Kidney capillary endothelial cell (primary cell): ENCODE results near the gene TSHZ3.

Experiments used
- DNase-seq: peaks from one replicate; pipeline ENCODE4 v3.0.0-alpha.2; 2018; ENCODE audit warnings: low spot score

TSHZ3 gene

GRCh38 chr19:31349160-31349881 lies at the start of gene TSHZ3:
TSHZ3 (minus strand) TSS chr19:31349436; CDS start chr19:31349219, 217 bp downstream.
- DNase-seq, result peak; percentile 56

DNA sequence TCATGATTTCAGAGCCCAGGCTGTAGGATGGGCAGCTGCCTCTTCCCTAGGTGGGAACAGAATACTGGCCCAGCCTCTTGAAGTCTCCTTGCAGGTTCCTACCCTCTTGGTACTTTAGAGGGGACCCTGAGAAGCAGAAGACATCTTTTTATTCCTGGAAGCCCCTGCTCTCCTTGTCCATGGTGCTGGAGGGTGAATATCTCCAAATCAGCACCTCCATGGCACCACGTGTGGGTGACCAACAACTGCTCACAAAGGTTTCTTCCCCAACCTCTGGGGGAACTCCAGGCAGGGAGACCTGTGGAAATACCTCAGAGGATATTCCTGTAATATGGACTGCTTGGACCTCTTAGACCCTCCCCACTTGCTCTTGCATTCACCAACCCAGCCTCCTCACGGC lies 48.1 kb upstream of the TSHZ3 start:
- DNase-seq, result no peak

DNA sequence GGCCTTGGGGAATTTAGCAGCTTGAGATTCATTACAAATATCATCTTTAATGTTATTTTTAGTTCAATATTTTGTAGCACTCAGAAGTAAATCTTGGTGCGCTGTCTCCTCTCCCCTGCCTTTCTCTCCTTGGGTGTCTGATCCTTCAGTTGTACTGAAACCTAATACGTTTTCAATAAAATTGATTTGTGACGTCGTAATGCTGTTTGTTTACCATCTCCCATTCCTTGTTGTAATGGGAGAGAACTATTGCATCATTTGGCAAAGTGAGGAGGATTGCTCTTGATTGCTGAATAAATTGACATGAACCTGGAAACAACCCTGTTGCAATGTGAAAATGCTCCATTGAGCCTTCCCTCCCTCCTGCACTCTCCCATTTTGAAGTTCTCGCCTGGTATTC lies 43.2 kb upstream of the TSHZ3 start:
- DNase-seq, result no peak

- DNase-seq, result no peak
These were observed 42.3 kb upstream of the TSHZ3 start for GRCh38 chr19:31391518-31391917.

DNA sequence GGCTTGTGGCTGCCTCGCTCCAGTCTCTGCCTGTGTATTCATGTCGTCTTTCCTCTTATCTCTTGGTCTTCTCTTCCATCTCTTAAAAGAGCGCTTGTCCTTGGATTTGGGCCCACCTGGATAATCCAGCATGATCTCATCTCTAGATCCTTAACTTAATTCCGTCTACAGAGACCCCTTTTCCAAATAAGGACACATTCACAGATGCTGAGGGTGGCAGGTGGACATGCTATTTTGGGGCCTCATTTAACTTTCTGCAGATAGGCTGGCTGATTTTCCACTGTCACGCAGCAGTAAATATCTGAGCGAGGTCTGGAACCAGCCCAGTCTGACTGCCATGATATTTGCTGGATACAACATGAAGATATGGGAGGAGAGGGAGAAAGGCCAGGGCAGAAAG lies 41.5 kb upstream of the TSHZ3 start:
- no peak for DNase-seq

- DNase-seq, result no peak
These were observed 40.6 kb upstream of the TSHZ3 start for GRCh38 chr19:31389874-31390273.

GRCh38 chr19:31387717-31388301 lies 38.6 kb upstream of the TSHZ3 start:
- no peak for DNase-seq

GRCh38 chr19:31386806-31387205 lies 37.6 kb upstream of the TSHZ3 start:
- no peak for DNase-seq

DNA sequence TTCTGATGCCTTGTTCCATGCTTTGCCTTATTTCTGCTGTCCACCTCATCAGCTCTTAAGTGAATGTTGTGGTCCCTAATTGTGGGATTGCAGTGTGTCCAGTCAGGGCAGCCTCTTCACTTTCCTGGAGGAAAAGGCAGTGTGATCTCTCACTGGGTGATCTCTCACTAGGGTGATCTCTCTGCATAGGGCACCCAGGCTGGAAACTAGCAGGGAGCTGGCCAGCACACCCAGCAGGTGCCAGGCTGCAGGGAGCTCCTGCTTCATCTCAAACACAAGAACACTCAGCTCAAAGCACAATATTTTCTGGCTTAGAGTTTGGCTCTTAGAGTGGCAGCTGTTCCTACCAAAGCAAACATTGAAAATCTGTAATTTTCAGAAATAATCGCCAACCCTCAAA lies 36.5 kb upstream of the TSHZ3 start:
- no peak for DNase-seq

GRCh38 chr19:31383553-31383952 lies 34.3 kb upstream of the TSHZ3 start:
- DNase-seq, result no peak

DNA sequence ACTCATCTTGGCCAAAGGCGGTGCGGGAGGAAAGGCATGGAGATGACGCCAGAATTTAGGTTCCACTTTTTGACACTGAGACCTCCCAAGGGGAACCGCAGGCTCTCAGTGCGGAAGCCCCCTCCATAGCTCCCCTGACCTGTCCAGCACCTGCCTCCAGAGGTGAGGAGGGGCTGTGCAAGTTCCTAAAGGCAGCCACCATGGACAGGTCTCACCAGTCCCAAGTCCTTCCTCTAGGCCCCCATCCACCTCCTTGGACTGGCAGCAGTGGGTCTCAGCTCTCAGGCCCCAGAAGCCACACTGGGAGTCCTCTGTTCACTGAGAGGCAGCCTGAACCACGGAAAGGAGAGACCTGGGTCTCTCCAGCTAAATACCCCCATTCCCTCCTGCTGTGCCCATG lies 31.6 kb upstream of the TSHZ3 start:
- no peak for DNase-seq

DNA sequence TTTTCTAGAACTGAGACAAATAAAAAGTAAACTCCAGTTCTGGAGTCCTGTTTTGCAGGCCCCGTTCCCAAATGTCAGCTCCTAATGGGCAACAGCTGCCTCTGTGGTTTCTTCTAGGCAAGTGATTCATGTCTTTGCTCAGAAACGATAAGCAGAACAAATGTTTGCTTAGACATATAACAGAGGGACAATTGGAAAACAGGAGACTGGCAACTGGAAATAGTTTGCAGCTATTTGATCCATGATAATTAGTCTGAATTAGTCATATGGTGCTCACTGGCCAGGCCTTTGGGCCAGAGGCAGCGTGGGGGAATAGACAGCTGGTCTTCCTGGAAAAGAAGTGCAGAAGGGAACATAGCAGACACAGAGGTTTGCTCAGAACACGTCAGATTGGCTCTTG lies 29.2 kb upstream of the TSHZ3 start:
- DNase-seq, result no peak

DNA sequence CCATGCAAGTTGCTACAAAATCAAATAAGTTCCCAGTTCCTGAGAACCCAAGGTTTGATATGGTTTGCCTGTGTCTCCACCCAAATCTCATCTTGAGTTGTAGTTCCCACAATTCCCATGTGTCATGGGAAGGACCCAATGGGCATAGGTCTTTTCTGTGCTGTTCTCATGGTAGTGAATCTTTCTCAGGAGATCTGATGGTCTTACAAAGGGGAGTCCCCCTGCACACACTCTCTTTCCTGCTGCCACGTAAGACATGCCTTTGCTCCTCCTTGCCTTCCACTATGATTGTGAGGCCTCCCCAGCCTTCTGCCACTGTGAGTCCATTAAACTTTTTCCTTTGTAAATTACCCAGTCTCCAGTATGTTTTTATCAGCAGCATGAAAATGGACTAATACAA lies 28.5 kb upstream of the TSHZ3 start:
- no peak for DNase-seq

DNA sequence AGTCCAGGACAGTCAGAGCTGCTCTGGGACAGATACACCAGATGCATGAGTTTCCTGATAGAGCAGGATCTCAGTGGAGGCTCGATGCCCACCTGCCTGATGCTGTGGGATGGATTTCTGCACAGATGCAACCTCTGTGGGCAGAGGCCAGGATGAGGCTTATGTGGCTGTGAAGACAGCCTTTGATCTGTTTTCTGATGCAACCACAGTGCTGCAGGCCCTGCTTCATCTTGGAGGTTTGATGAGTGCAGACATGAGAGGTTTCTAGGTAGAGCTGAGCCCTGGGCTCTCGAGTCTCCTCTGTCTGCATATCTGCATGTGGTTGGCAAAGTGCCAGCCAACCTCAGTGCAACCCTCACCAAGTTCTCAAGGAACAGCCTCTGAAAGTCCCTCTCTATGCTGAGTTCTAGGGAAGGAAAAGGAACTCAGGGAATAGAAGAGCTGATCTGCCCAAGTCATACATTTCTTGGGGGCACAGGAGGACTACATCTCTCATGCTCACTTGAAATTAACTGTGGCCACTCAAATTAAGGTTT lies 23.1 kb upstream of the TSHZ3 start:
- DNase-seq, result no peak

DNA sequence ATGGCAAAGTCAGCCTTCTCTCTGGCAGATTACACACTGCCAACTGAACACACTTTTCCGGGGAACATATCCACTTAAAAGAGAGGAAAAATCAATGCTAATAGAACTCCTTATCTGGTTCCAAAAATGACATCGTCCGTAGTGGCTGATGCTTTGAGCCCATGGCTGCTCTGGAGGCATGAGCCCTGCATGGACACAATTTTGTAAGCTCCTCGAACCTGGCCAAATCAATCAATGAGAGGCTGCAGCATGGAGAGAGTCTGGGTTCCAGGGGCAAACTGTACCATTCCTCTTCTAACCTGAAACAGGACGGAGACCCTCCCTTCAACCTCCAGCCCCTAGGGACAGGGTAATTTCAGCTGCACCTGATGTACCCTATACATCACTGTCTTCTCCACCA lies 21.0 kb upstream of the TSHZ3 start:
- no peak for DNase-seq

DNA sequence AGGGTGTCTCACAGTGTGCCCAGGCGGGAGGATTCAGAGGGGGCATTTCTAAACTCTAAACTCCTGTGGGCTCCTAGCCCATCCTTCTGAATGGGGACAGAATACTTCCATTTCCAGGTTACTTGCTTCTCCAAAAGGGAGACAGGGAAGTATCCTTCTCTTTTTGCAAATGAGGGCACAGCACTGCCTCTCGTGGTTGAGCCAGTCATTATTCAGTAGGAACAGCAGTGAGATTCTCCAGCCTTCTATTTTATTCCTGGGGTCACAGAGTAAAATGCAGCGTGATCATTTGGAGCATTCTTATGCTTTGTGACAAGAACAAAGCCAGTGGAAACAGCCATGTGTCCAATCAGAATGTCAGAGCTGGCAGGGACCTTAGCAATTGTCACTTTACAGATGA lies 15.7 kb upstream of the TSHZ3 start:
- no peak for DNase-seq

DNA sequence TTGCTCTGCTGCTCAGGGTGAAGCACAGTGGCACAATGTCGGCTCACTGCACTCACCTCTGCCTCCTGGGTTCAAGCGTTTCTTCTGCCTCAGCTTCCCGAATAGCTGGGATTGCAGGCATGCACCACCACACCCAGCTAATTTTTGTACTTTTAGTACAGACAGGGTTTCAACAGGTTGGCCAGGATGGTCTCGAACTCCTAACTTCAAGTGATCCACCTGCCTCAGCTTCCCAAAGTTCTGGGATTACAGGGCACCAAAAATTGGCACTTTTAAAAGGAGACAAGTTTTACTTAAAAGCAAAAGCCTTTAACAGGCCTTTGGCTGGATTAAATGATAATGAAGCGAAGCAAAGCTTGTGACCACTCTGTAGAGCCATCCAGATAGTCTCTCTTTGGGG lies 12.5 kb upstream of the TSHZ3 start:
- DNase-seq, result no peak

GRCh38 chr19:31357315-31357673 lies 8.1 kb upstream of the TSHZ3 start:
- DNase-seq, result no peak

DNA sequence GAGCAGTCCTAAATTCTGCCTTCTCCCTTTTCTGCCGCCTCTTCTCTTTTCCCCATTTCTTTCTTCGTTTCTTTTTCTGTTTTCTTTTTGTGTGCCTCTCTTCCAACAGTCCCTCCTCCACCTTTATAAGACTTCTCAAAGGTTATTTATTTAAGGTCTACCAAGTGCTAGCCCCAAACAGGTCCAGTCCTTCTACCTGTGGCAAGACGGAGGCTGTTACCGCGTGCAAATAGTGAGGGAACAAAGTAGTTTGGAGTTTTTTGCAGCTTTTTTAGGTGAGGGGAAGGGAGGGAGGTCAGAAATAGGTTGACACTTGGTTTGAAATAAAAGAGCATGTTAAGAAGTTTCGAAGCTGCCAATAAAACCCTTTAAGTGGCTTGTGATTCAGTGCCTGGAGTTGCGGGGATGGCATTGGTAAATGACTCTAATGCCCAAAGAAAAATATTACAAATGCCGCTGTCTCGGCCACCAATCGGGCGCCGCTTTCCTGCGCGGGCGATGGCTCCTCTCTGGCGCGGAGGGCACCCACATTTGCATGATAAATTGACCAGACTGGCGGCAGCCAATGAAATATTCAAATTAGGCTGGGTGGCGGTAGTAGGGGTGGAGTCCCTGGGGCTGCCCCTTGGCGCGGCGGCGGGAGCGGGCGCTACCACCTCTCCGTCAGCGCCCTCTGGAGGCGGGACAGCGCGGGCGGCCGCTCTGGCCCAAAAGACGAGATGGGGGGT lies 7.5 kb upstream of the TSHZ3 start:
- no peak for DNase-seq

DNA sequence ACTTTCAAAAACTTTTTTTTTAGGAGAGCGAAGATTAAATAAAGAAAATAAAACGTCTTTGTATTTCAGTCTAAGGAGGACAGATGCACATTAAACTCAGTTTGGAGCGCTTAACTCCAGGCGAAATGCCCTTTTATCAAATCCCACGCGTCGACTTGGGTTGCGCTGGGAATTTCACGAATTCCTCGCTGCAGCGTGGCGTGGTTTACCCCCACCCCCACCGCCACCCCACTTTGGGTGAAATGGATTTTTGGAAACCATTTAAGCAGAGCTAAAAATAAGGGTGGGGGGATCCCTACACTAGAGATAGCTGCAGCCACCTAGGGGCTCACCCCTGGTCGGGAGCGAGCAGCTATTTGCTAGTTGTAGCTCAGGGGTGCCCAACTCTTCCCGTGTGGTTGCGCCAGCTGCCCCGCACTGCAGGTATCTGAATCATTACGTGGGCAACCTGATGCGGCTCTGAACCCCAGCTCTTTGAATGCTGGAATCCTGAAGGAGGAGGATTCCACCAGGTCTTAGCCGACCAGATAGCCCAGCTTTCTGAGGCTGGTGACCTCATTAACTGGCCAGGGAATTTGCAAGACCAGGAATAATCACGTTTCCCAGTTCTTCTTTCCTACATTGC lies 6.5 kb upstream of the TSHZ3 start:
- no peak for DNase-seq

- DNase-seq, result no peak
These were observed 5.8 kb upstream of the TSHZ3 start for GRCh38 chr19:31354799-31355664.

DNA sequence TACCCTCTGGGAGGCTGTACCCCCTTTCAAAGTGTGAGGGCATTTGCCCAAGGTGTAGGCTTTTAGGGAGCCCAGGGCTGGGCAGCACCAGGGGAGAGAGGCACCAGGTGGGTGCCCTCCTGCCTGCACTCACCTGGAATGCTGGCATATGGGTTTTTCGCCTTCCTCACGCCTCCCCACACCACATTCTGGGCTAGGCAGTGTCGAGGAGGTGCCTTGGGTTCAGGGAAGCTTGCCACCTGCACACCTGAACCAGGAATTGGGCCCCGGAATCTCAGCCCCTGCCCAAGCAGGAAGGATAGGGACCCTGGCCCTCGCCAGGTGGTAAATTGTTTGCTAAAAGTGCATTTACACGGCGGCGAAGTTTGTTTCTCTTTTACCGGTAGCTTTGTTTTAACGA lies 5.1 kb upstream of the TSHZ3 start:
- no peak for DNase-seq
